Activated CD4-positive, alpha-beta T cell treated with anti-CD3 and anti-CD28 coated beads, Interleukin-2, amount 10 ng/mL, durations not matched to agents 24 days and 14 days (primary cell): Measurements from ENCODE around the gene RAD23A. TPM values are rescaled to one million over a fixed set of nuclear protein-coding genes. Genes with fewer than 3 reads are reported as not detected.
"Not testable (repeated sequence)": the region's sequence is repeated elsewhere in the genome, so short reads cannot be mapped to it uniquely, and the experiment has no call there.

Experiments used
- DNase-seq: peaks from one replicate; pipeline ENCODE4 v3.0.0; 2022
- H3K27ac Mint-ChIP-seq: one replicate; pipeline ENCODE4 v1.8.0; 2022; ENCODE audit warnings: mild to moderate bottlenecking, mixed read lengths
- H3K27me3 Mint-ChIP-seq: one replicate; pipeline ENCODE4 v1.8.0; 2022; ENCODE audit warnings: mixed read lengths
- H3K36me3 Mint-ChIP-seq: one replicate; pipeline ENCODE4 v1.8.0; 2022; ENCODE audit warnings: low read depth, mild to moderate bottlenecking, mixed read lengths
- H3K4me1 Mint-ChIP-seq: one replicate; pipeline ENCODE4 v1.8.0; 2021; ENCODE audit warnings: mixed read lengths
- H3K4me3 Mint-ChIP-seq: one replicate; pipeline ENCODE4 v1.8.0; 2022; ENCODE audit warnings: mild to moderate bottlenecking, moderate library complexity, mixed read lengths
- H3K9me3 Mint-ChIP-seq: one replicate; pipeline ENCODE4 v1.8.0; 2021; ENCODE audit warnings: mixed read lengths
- intact Hi-C: fragments of 100-400 bp; cut with micrococcal nuclease; formaldehyde crosslinking; loops from one replicate; pipeline ENCODE4 v1.15.1; 2023
- total RNA-seq: library from RNA; stranded (reverse); gene quantifications from 2 replicates; pipeline ENCODE4 v1.2.3, GENCODE V29; 2022

Gene RAD23A
- total RNA-seq, 1 donor from 2014 or later: 208 TPM

DNA sequence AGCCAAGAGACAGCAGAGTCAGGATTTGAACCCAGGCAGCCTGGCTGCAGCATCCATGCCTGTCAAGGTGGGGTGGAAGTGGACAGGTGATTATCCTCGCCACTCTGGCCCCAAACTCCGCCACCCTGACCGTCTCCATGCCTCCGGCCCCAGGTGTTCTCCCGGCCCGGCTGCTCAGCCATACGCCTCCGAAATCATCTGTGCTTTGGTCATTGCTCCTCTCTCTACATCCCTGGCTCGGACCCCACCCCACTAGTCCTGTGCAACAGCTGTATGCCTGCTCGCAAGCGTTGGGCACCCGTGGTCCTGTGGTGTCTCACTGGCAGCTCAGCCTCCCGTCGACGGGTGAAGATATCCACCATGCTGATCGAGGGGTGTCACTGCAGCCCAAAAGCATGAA lies 27.6 kb downstream of the RAD23A start:
- H3K9me3 Mint-ChIP-seq: no peaks in the 10 kb centered on the region
- intact Hi-C loops: no loop called here
- no peak overlapping the region for H3K27ac Mint-ChIP-seq
- no peak for DNase-seq
- peaks cover 8% of the 10 kb centered on the region for H3K4me1 Mint-ChIP-seq
- no peak overlapping the region for H3K4me3 Mint-ChIP-seq
- H3K36me3 Mint-ChIP-seq: no peaks in the 10 kb centered on the region
- peaks cover 10% of the 10 kb centered on the region for H3K27me3 Mint-ChIP-seq

DNA sequence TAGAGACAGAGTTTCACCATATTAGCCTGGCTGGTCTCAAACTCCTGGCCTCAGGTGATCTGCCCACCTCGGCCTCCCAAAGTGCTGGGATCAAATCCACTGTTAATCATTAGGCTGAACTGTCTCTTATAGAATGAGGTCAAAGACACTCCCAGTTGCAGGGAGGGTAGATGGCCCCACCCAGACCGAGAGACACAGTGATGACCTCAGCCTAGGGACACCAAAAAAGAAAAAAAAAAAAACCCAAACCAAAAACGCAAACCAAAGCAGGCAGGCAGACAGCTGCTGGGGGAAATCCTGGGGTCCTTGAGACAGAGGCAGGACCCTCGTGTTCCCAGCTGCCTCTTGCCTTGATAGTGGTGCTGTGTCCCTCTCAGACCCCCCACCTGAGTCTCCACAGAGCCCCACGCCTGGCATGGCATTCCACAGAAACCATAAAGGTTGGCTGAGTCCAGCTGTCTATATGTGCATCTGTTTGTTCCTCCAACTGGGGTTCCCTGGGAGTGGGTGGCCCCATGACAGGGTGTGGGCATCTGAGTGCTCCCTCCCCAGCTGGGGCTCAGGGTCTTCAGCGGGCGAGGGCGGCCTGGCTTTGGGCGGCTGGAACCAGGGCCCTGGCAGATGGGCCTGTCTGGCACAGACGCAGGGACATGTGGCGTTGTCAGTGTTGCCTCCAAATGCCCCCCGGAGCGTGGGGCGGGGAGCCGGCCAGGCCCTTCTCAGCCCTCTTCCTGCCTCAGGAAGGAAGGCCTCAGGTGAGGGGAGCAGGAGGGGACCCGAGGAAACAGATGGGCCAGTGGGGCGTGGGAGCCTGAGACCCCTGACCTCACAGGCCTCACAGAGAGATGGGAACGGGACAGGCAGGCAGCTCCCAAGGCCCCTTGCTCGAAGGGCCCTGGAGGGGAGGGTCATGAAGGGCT lies 28.9 kb downstream of the RAD23A start:
- no peak overlapping the region for H3K4me3 Mint-ChIP-seq
- no peaks in the 10 kb centered on the region for H3K36me3 Mint-ChIP-seq
- peaks cover 8% of the 10 kb centered on the region for H3K4me1 Mint-ChIP-seq
- no peak for DNase-seq
- no peaks in the 10 kb centered on the region for H3K9me3 Mint-ChIP-seq
- H3K27me3 Mint-ChIP-seq: peaks cover 12% of the 10 kb centered on the region
- no peak overlapping the region for H3K27ac Mint-ChIP-seq
- intact Hi-C loops: no loop called here

DNA sequence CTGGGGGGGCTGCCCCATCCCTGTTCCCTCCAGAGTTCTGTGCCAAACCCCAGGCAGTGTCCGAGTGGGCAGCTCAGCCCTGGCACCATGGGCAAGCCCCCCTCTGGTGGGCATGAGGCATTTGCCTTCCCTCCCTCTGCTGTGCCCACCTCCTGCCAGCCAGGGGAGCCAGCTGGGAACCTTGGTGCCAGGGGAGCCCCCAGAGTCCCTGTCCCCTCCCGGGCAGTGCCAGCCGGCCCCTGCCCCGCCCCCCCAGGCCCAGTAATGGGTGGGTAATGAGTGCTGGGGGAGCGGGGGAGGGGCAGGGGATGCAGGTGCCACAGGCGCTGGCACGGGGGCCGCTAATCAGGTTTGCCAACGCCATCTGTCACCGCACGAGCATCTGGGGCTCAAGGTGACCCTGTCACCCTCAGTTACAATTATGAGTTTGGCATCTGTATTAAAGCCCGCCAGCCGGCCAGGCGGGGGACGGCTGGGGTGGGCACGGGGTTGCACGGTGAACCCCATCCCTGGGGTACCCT lies 29.6 kb downstream of the RAD23A start:
- H3K36me3 Mint-ChIP-seq: no peaks in the 10 kb centered on the region
- H3K27ac Mint-ChIP-seq: no peak overlapping the region
- H3K9me3 Mint-ChIP-seq: no peaks in the 10 kb centered on the region
- DNase-seq: no peak
- intact Hi-C loops: no loop called here
- H3K4me1 Mint-ChIP-seq: peaks cover 4% of the 10 kb centered on the region
- H3K27me3 Mint-ChIP-seq: peaks cover 12% of the 10 kb centered on the region
- H3K4me3 Mint-ChIP-seq: no peak overlapping the region

DNA sequence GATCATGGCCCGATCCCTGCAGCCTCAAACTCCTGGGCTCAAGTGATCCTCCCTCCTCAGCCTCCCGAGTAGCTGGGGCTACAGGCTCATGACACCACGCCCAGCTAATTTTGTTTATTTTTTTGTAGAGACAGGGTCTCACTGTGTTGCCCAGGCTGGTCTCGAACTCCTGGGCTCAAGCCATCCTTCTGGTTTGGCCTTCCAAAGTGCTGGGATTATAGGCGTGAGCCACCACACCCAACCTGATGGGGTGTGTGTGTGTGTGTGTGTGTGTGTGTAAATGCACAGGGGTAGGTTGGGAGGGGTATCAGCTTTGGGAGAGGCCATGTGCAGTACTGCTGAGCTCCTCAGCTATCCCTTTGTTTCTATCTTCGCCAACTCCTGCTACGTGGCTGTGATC lies 30.4 kb downstream of the RAD23A start:
- intact Hi-C loops: not testable (repeated sequence)

DNA sequence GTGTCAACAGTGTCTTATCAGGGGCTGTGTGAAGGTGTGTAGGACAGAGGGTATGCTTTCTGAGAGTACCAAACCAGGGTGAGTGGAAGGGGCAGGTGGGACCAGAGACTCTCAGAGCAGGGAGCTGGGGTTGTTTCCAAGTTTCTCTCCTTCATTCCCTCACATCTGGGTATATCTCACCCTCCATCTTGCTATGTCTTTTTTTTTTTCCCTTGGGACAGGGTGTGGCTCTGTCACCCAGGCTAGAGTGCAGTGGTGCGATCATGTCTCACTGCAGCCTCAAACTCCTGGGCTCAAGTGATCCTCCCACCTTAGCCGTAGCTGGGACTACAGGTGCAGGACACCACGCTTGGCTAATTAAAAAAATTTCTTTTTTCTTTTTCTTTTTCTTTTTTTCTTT lies 34.3 kb downstream of the RAD23A start:
- peaks cover 4% of the 10 kb centered on the region for H3K4me1 Mint-ChIP-seq
- H3K27me3 Mint-ChIP-seq: peaks cover 9% of the 10 kb centered on the region
- no peaks in the 10 kb centered on the region for H3K9me3 Mint-ChIP-seq
- DNase-seq: no peak
- H3K36me3 Mint-ChIP-seq: no peaks in the 10 kb centered on the region
- H3K4me3 Mint-ChIP-seq: no peak overlapping the region
- H3K27ac Mint-ChIP-seq: no peak overlapping the region
- intact Hi-C loops: loop anchor here (5.0 to 10.0 kb wide), 2 partner anchors 52 to 285 kb away; no protein-coding TSS in a partner anchor

More for the DNA sequence above, 30.4 kb downstream of the RAD23A start:
- not testable (repeated sequence) for H3K4me3 Mint-ChIP-seq, H3K36me3 Mint-ChIP-seq, H3K27ac Mint-ChIP-seq, H3K9me3 Mint-ChIP-seq, H3K4me1 Mint-ChIP-seq, DNase-seq
- H3K27me3 Mint-ChIP-seq: peaks cover 10% of the 10 kb centered on the region

DNA sequence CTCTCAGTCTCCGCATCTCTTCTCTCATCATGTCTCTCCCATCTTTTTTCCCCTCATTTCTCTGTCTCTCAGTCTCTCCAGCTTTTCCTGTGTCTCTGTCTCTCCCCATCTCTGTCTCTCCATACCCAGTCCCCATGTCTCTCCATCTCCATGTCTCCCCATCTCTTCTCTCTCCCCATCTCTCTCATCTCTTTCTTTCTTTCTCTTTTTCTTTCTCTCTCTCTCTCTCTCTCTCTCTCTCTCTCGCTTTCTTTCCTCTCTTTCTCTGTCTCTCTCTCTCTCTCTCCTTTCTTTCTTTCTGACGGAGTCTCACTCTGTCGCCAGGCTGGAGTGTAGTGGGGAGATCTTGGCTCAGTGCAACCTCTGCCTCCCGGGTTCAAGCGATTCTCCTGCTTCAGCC lies 37.0 kb downstream of the RAD23A start:
- H3K4me1 Mint-ChIP-seq: peaks cover 4% of the 10 kb centered on the region
- DNase-seq: no peak
- no peak overlapping the region for H3K27ac Mint-ChIP-seq
- intact Hi-C loops: loop anchor here (1.0 to 10.0 kb wide), 3 partner anchors 50 to 282 kb away; no protein-coding TSS in a partner anchor
- H3K36me3 Mint-ChIP-seq: no peaks in the 10 kb centered on the region
- no peaks in the 10 kb centered on the region for H3K9me3 Mint-ChIP-seq
- H3K27me3 Mint-ChIP-seq: peaks cover 16% of the 10 kb centered on the region
- no peak overlapping the region for H3K4me3 Mint-ChIP-seq

DNA sequence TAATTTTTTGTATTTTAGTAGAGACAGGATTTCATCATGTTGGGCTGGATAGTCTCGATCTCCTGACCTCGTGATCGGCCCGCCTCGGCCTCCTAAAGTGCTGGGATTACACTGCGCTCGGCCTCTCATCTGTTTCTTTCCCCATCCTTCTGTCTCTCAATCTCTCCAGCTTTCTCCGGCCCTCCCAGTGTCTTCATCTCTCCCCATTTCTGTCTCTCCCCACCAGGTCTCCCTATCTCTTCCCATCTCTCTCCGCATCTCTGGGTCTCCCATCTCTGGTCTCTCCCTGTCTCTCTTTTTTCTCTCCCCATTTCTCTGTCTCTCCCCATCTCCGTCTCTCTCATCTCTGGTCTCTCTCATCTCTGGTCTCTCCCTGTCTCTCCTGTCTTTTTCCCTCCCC lies 37.4 kb downstream of the RAD23A start:
- Mint-ChIP-seq H3K27ac (no peak overlapping the region), H3K27me3 (peaks cover 12% of the 10 kb centered on the region), H3K4me1 (peaks cover under 1% of the 10 kb centered on the region), H3K4me3 (no peak overlapping the region), H3K9me3 (no peaks in the 10 kb centered on the region), H3K36me3 (no peaks in the 10 kb centered on the region)
- intact Hi-C loops: loop anchor here (1.0 to 10.0 kb wide), 3 partner anchors 49 to 282 kb away; no protein-coding TSS in a partner anchor
- no peak for DNase-seq

DNA sequence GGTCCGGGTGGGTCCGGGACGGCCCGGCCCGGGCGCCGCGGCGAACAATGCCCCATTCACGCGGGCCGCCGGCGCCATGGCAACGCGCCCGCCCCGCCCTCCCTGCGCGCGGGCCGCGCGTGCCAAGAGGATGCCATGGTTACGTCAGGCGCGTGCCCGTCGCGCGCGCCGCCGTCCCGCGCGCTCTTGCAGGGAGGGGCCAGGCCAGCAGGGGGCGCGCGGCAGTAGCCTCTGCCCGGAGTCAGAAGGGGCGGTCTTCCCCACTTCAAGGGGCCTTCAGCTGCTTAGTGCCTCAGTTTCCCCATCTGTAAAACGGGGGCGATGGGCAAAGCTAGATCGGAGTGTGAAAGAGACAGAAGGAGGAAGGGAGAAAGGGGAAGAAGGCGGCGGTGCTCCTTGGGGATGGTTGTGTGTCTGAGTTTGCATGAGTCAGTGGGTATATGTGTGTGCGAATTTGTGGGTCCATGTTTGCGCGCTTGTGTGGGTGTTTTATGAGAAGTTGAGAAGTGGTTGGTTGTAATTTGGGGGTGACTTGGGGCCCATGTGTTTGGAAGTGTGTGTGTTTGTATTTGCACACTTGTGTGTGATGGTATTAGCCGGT lies 38.0 kb downstream of the RAD23A start:
- H3K4me3 Mint-ChIP-seq: no peak overlapping the region
- H3K4me1 Mint-ChIP-seq: no peaks in the 10 kb centered on the region
- no peaks in the 10 kb centered on the region for H3K9me3 Mint-ChIP-seq
- peaks cover 11% of the 10 kb centered on the region for H3K27me3 Mint-ChIP-seq
- intact Hi-C loops: loop anchor here (1.0 to 10.0 kb wide), 3 partner anchors 49 to 281 kb away; no protein-coding TSS in a partner anchor
- no peak overlapping the region for H3K27ac Mint-ChIP-seq
- no peaks in the 10 kb centered on the region for H3K36me3 Mint-ChIP-seq
- DNase-seq: peak; percentile 96

DNA sequence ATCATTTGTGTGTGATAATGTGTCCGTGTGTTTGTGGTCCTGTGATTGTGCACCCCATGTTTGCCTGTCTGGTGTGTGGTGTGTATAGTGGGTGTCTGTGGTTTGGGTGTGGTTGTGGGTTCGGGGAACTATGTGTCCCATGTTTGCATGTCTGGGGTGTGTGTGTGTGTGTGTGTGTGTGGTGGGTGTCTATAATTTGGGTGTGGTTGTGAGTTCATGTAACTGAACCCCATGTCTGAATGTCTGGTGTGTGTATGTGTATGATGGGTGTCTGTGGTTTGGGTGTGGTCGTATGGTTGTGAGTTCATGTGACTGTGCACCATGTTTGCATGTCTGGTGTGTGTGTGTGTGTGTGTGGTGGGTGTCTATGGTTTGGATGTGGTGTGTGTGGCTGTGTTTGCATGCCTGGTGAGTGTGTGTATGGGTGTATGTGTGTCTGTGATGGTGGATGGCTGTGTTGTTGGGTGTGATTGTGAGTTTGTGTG lies 38.5 kb downstream of the RAD23A start:
- peaks cover 10% of the 10 kb centered on the region for H3K27me3 Mint-ChIP-seq
- H3K4me3 Mint-ChIP-seq: no peak overlapping the region
- intact Hi-C loops: loop anchor here (5.0 to 10.0 kb wide), 2 partner anchors 48 to 281 kb away; no protein-coding TSS in a partner anchor
- DNase-seq: no peak
- no peaks in the 10 kb centered on the region for H3K9me3 Mint-ChIP-seq
- no peaks in the 10 kb centered on the region for H3K4me1 Mint-ChIP-seq
- no peak overlapping the region for H3K27ac Mint-ChIP-seq
- no peaks in the 10 kb centered on the region for H3K36me3 Mint-ChIP-seq

DNA sequence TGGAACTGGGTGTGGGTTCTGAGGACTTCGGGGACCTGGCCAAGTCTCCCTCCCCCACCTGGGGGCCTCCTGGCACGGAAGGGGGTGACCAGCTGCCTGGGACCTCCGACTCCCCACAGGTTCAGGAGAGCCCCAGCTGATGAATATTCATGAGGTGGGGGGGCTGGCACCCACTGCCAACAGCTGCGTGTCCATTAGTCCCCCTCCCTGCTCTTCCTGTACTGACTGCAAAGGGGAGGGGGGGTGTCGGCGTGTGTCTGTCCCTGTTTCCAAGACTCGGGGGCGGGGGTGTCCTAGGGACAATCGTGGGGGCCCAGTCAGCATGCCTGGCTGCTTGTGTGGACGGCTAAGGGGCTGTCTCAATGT lies 39.0 kb downstream of the RAD23A start:
- Mint-ChIP-seq H3K4me1 (no peaks in the 10 kb centered on the region), H3K27me3 (peaks cover 10% of the 10 kb centered on the region), H3K36me3 (no peaks in the 10 kb centered on the region), H3K27ac (no peak overlapping the region), H3K4me3 (no peak overlapping the region), H3K9me3 (no peaks in the 10 kb centered on the region)
- no peak for DNase-seq
- intact Hi-C loops: loop anchor here (5.0 to 10.0 kb wide), 2 partner anchors 48 to 280 kb away; no protein-coding TSS in a partner anchor

DNA sequence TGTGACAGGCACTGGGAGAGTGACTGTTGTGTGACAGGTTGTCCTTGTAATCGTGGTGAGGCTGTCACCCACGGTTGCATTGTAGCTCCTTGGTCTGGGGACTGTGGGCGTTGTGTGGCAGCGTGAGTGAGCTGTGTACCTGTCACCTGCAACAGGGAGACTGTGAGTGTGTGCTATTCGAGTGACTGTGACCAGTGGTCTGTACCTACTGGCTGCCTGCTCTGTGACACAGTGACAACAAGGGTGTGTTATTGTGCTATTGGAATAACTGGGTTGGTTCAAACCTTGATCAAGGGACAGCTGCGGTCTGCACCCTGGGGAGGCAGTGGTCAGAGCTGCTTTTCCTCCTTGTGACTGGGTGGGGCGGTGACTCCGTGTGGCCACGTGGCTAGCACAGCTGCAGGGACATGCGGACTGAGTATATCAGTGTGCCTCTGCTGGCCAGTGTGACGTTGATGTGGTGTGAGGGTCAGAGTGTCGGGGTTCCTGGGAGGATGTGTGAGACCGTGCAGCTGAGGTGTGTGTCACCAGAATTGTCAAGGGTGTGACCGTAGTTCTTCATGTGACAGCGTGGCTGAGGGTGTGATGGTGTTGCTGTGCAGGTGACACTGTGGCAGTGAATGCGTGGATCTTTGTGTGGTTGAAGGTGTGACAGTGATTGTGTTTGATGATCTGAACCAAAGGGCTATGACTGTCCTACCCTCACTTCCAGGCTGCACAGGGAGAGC lies 39.6 kb downstream of the RAD23A start:
- Mint-ChIP-seq H3K27me3 (peaks cover 10% of the 10 kb centered on the region), H3K9me3 (no peaks in the 10 kb centered on the region), H3K4me1 (no peaks in the 10 kb centered on the region)

DNA sequence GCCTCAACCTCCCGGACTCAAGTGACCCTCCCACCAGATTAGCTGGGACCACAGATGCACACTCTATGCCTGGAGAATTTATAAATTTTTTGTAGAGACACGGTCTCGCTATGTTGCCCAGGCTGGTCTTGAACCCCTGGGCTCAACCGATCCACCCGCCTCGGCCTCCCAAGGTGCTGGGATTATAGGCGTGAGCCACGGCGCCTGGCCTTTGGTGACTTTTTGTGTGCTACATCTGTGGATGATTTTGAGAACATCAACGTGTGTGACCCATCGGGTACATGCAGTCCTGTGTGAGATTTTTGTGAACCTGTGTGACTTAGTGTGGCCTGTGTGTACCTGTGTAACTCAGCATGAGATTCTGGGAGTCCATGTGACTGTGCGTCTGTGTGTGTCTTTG lies 41.1 kb downstream of the RAD23A start:
- Mint-ChIP-seq H3K27ac (no peak overlapping the region), H3K36me3 (no peaks in the 10 kb centered on the region), H3K4me1 (no peaks in the 10 kb centered on the region), H3K9me3 (no peaks in the 10 kb centered on the region), H3K27me3 (peaks cover 14% of the 10 kb centered on the region), H3K4me3 (no peak overlapping the region)
- DNase-seq: no peak
- intact Hi-C loops: loop anchor here (10.0 kb wide), 1 partner anchor 278 kb away; no protein-coding TSS in a partner anchor

More for the DNA sequence above, 39.6 kb downstream of the RAD23A start:
- Mint-ChIP-seq H3K36me3 (no peaks in the 10 kb centered on the region), H3K4me3 (no peak overlapping the region), H3K27ac (peak overlapping the region; percentile 2)
- DNase-seq: no peak
- intact Hi-C loops: loop anchor here (10.0 kb wide), 1 partner anchor 280 kb away; no protein-coding TSS in a partner anchor

DNA sequence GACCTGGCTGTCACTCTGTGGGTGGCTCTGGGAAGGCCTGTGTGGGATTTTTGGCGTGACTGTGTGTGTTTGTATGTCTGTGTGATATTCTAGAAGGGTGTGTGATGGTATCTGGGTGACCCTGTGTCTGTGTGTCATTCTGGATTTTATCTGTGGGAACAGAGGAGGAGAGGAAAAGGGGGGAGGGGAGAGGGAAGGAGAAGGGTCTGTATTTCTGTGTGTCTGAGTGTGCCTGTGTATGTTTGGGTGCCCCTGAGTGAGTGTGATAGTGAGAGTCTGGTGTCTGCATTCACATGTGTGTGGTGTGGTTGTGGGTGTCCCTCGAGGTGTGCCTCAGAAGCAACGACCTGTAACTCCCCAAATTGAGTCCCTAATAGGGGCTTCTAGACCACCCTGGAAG lies 41.5 kb downstream of the RAD23A start:
- peaks cover 14% of the 10 kb centered on the region for H3K27me3 Mint-ChIP-seq
- no peaks in the 10 kb centered on the region for H3K36me3 Mint-ChIP-seq
- intact Hi-C loops: loop anchor here (10.0 kb wide), 1 partner anchor 278 kb away; no protein-coding TSS in a partner anchor
- no peaks in the 10 kb centered on the region for H3K9me3 Mint-ChIP-seq
- H3K4me3 Mint-ChIP-seq: no peak overlapping the region
- H3K4me1 Mint-ChIP-seq: no peaks in the 10 kb centered on the region
- no peak for DNase-seq
- H3K27ac Mint-ChIP-seq: no peak overlapping the region
